Osteocyte (in vitro differentiated cells): ENCODE measurements around the gene TFR2. TPM values are rescaled to one million over a fixed set of nuclear protein-coding genes. Genes with fewer than 3 reads are reported as not detected.

ENCODE experiments used
- DNase-seq: peaks from one replicate; pipeline ENCODE4 v3.0.0; 2021; ENCODE audit warnings: mixed read lengths; ENCODE audit not compliant: unreplicated experiment; ENCODE audit errors: extremely low spot score
- H3K27ac Mint-ChIP-seq: one replicate; pipeline ENCODE4 v1.8.0; 2021; ENCODE audit warnings: mild to moderate bottlenecking, mixed read lengths; ENCODE audit not compliant: unreplicated experiment
- H3K27me3 Mint-ChIP-seq: one replicate; pipeline ENCODE4 v1.8.0; 2021; ENCODE audit warnings: mixed read lengths; ENCODE audit not compliant: unreplicated experiment
- H3K36me3 Mint-ChIP-seq: one replicate; pipeline ENCODE4 v1.8.0; 2021; ENCODE audit warnings: mixed read lengths; ENCODE audit not compliant: unreplicated experiment
- H3K4me1 Mint-ChIP-seq: one replicate; pipeline ENCODE4 v1.8.0; 2021; ENCODE audit warnings: mixed read lengths; ENCODE audit not compliant: unreplicated experiment
- H3K4me3 Mint-ChIP-seq: one replicate; pipeline ENCODE4 v1.8.0; 2021; ENCODE audit warnings: mild to moderate bottlenecking, moderate library complexity, mixed read lengths; ENCODE audit not compliant: unreplicated experiment
- H3K9me3 Mint-ChIP-seq: one replicate; pipeline ENCODE4 v1.8.0; 2021; ENCODE audit warnings: mixed read lengths; ENCODE audit not compliant: unreplicated experiment
- CTCF ChIP-seq: fragments of 200-600 bp; sonication (generic); IDR thresholded peaks from 2 replicates; pipeline ENCODE4 v1.5.0; 2021; ENCODE audit warnings: antibody characterized with exemption, mild to moderate bottlenecking, moderate library complexity
- total RNA-seq: library from RNA; stranded (reverse); gene quantifications from 2 replicates; pipeline ENCODE4 v1.2.1, GENCODE V29; 2021

Gene TFR2
- total RNA-seq, 1 donor from 2014 or later, result 0.19 TPM

DNA sequence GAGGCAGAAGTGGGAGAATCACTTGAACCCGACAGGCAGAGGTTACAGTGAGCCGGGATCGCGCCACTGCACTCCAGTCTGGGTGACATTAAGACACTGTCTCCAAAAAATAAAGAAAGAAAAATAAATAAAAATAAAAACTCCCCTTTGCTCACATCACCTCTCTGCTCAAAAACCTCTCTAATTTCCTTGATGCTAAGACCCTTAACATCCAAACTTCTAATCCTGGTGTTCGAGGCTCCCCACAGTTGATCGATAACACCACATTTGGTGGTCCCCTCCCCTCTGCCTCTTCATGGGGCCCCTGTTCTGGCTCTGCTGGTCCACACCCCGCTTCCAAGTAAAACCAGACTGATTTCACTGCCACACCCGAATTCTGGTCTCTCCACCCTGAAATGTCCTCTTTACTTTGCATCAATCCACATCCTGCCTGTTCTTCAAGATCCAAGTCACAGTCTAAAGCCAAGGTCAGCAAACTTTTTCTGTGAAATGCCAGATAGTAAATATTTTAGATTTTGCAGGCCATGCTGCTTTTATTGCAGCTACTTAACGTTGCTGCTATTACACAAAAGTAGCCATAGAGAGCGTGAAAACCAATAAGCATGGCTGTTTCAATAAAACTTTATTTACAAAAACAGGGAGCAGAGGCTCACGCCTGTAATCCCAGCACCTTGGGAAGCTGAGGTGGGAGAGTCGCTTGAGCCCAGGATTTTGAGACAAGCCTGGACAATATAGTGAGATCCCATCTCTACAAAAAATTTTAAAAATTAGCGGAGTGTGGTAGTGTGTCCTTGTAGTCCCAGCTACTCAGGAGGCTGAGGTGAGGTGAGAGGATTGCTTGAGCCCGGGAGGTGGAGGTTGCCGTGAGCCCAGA, 17.2 kb downstream of the TFR2 start:
- Mint-ChIP-seq H3K9me3 (no peaks in the 10 kb centered on the region), H3K27me3 (no peaks in the 10 kb centered on the region), H3K4me1 (peaks cover 12% of the 10 kb centered on the region), H3K27ac (no peak overlapping the region), H3K36me3 (no peaks in the 10 kb centered on the region), H3K4me3 (no peak overlapping the region)
- TF ChIP-seq CTCF, result no peak
- no peak for DNase-seq

- no peak overlapping the region for H3K27ac Mint-ChIP-seq
- H3K4me3 Mint-ChIP-seq, result no peak overlapping the region
- no peak for TF ChIP-seq CTCF
- DNase-seq, result no peak
- no peaks in the 10 kb centered on the region for H3K27me3 Mint-ChIP-seq
- peaks cover 12% of the 10 kb centered on the region for H3K4me1 Mint-ChIP-seq
- H3K9me3 Mint-ChIP-seq, result no peaks in the 10 kb centered on the region
- no peaks in the 10 kb centered on the region for H3K36me3 Mint-ChIP-seq
These were observed 19.8 kb downstream of the TFR2 start for GRCh38 chr7:100621554-100621953.

DNA sequence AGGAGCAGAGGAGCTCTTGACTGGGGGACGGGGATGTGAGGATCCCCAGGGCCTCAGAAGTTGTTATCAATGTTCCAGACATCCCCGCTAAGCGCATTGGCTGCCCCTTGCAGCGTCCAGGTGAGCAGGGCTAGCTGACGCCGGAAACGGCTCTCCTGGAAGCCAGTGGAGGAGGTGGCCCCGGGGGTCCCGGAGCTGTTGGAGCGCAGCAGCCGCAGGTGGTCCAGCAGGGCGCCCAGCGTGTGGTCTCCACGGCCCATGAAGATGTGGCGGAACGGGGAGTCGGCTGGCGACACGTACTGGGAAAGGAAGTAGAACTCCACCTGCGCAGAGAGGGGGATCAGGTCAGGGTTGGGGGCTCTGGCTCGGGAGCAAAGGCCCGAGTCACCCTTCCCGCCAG, 20.5 kb downstream of the TFR2 start:
- Mint-ChIP-seq H3K27ac (no peak overlapping the region), H3K4me3 (no peak overlapping the region), H3K4me1 (peaks cover 5% of the 10 kb centered on the region), H3K36me3 (no peaks in the 10 kb centered on the region), H3K27me3 (no peaks in the 10 kb centered on the region), H3K9me3 (no peaks in the 10 kb centered on the region)
- TF ChIP-seq CTCF, result no peak
- no peak for DNase-seq

DNA sequence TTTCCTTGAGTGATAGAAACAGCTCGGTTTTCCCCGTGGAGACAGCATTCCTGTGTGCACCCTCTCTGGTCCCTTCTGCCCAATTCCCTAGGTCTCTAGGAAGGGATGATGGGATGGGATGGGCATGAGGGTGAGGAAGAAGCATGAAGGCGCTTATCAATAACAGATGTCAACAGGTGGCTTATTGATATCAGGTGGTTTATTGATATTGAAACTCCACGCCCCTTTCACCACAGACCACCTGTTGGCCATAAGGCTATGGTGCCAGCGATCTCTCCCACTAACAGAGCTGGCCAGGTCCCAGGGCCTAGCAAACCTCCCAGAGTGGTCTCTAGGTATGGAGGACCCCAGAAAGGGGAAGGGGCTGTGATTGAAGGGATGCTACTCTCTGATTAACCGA, 21.1 kb downstream of the TFR2 start:
- TF ChIP-seq CTCF, result no peak
- no peaks in the 10 kb centered on the region for H3K9me3 Mint-ChIP-seq
- no peaks in the 10 kb centered on the region for H3K27me3 Mint-ChIP-seq
- H3K4me1 Mint-ChIP-seq, result peaks cover 4% of the 10 kb centered on the region
- H3K27ac Mint-ChIP-seq, result no peak overlapping the region
- DNase-seq, result no peak
- no peaks in the 10 kb centered on the region for H3K36me3 Mint-ChIP-seq
- no peak overlapping the region for H3K4me3 Mint-ChIP-seq

DNA sequence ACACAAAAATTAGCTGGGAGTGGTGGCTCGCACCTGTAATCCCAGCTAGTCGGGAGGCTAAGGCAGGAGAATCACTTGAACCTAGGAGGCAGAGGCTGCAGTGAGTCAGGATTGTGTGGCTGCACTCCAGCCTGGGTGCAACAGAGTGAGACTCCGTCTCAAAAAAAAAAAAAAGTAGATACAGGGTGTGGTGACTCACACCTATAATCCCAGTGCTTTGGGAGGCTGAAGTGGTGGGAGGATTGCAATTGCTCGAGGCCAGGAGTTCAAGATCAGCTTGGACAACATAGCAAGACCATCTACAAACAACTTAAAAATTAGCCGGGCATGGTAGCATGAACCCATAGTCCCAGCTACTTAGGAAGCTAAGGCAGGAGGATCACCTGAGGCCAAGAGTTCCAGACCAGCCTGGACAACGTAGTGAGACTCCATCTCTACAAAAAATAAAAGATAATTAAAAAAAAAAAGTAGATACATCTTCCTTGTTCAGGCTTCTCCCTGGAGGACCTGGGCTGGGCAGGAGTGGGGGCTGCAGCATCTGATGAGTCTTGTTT, 27.0 kb downstream of the TFR2 start:
- no peak for TF ChIP-seq CTCF
- peaks cover 12% of the 10 kb centered on the region for H3K4me1 Mint-ChIP-seq
- H3K4me3 Mint-ChIP-seq, result no peak overlapping the region

More for the DNA sequence above, 27.0 kb downstream of the TFR2 start:
- DNase-seq, result no peak
- Mint-ChIP-seq H3K27me3 (no peaks in the 10 kb centered on the region), H3K27ac (no peak overlapping the region), H3K36me3 (peaks cover 2% of the 10 kb centered on the region), H3K9me3 (no peaks in the 10 kb centered on the region)
